Activated CD4-positive, alpha-beta memory T cell treated with anti-CD3 and anti-CD28 coated beads for 36 hours (primary cell): Measurements from ENCODE around the gene NTNG1. TPM values are rescaled to one million over a fixed set of nuclear protein-coding genes. Genes with fewer than 3 reads are reported as not detected.
"Not testable (repeated sequence)": the region's sequence is repeated elsewhere in the genome, so short reads cannot be mapped to it uniquely, and the experiment has no call there.

ENCODE experiments used
- CTCF ChIA-PET: fragments of 350-600 bp; sonication (Branson Sonifier 250); formaldehyde crosslinking; loops from one replicate; lab custom pipeline; 2021; ENCODE audit warnings: antibody characterized with exemption, inconsistent platforms; lab: Charles Lee
- POLR2A ChIA-PET: fragments of 350-600 bp; sonication (Branson Sonifier 250); formaldehyde crosslinking; loops from one replicate; lab custom pipeline; 2021; ENCODE audit warnings: antibody characterized with exemption; lab: Charles Lee
- DNase-seq: peaks from one replicate; pipeline ENCODE4 v3.0.0-alpha.2; 2020
- H3K27ac Mint-ChIP-seq: one replicate; pipeline ENCODE4 v1.8.0; 2021; ENCODE audit warnings: mixed read lengths
- H3K27me3 Mint-ChIP-seq: one replicate; pipeline ENCODE4 v1.8.0; 2021; ENCODE audit warnings: mixed read lengths
- H3K36me3 Mint-ChIP-seq: one replicate; pipeline ENCODE4 v1.8.0; 2021; ENCODE audit warnings: mixed read lengths
- H3K4me1 Mint-ChIP-seq: one replicate; pipeline ENCODE4 v1.8.0; 2021; ENCODE audit warnings: low read depth, mixed read lengths
- H3K4me3 Mint-ChIP-seq: one replicate; pipeline ENCODE4 v1.8.0; 2021; ENCODE audit warnings: mild to moderate bottlenecking, mixed read lengths
- H3K9me3 Mint-ChIP-seq: one replicate; pipeline ENCODE4 v1.8.0; 2021; ENCODE audit warnings: mixed read lengths
- intact Hi-C: fragments of 100-400 bp; cut with micrococcal nuclease; formaldehyde crosslinking; loops from one replicate; pipeline ENCODE4 v1.15.1; 2023
- total RNA-seq, 2 experiments: library from RNA; stranded (reverse); gene quantifications; one replicate each; pipeline ENCODE4 v1.2.3, GENCODE V29; 2021

NTNG1 gene
- total RNA-seq, 2 experiments from 2014 or later, result not detected

DNA sequence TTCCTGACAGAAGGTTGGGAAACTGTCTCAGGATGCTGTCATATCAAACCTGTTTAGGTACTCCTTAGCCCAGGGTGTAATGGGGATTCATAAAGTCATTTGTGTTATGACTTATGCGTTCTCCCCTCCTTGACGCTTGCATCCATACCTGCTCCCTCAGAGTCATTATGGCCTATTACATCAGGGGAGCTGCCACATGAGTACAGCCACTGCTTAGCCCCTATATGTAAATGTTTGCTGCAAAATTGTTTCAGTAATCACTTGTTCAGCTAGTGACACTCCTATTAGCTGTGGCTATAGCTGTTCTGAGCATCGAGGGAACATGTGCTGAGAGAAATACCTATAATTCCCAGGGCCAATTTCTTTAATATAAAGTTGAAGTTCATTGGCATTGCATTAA lies 10.5 kb downstream of the NTNG1 start:
- CTCF ChIA-PET, result interaction anchor here (0.9 kb wide), 1 partner anchor 9 kb away, joined by 3 read pairs; no protein-coding TSS in a partner anchor
- H3K4me3 Mint-ChIP-seq, result no peak overlapping the region
- peaks cover 14% of the 10 kb centered on the region for H3K27me3 Mint-ChIP-seq
- intact Hi-C loops, result no loop called here
- DNase-seq, result no peak
- POLR2A ChIA-PET, result no interaction called here
- no peaks in the 10 kb centered on the region for H3K36me3 Mint-ChIP-seq
- no peaks in the 10 kb centered on the region for H3K4me1 Mint-ChIP-seq
- no peaks in the 10 kb centered on the region for H3K9me3 Mint-ChIP-seq
- no peak overlapping the region for H3K27ac Mint-ChIP-seq

DNA sequence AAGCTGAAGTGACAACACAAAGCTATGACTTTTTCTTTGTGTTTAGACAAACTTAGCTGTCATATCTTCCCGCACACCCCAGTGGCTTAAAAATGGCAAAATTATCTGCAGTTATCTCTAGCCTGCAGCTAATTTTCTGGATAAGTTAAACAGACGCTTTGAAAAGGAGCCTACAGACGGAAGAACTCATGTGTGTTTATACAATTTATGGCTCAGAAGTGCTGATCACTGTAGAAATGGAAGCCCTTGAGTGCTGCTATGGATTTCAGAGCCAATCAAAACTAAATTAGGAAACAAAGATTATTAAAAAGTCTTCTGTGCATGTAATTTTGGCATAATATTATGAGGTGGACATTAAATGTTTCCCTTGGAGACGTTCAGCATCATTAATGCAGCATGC lies 11.6 kb downstream of the NTNG1 start:
- POLR2A ChIA-PET, result no interaction called here
- intact Hi-C loops, result no loop called here
- CTCF ChIA-PET, result no interaction called here
- no peaks in the 10 kb centered on the region for H3K36me3 Mint-ChIP-seq
- no peaks in the 10 kb centered on the region for H3K9me3 Mint-ChIP-seq
- H3K4me3 Mint-ChIP-seq, result no peak overlapping the region
- no peak overlapping the region for H3K27ac Mint-ChIP-seq
- DNase-seq, result no peak
- no peaks in the 10 kb centered on the region for H3K4me1 Mint-ChIP-seq
- H3K27me3 Mint-ChIP-seq, result peaks cover 14% of the 10 kb centered on the region

DNA sequence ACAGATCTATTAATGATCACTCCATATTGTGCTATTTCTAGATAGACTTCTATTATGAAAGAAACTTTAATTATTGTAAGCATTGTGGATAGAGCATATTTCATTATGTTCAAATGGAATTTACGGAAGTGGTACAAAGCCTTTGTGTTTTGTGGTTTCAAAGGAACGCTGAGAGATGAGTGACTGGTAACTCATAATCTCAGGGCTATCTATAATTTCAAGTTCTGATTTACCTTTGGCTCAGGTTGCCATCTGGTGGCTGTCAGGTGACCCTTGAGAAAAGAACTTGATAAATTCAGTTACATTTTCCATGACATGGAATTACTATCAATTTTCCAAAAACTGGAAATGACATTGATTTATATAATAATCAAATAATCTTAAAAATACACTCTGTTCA lies 12.2 kb downstream of the NTNG1 start:
- Mint-ChIP-seq H3K4me3 (no peak overlapping the region), H3K9me3 (no peaks in the 10 kb centered on the region), H3K4me1 (no peaks in the 10 kb centered on the region), H3K36me3 (no peaks in the 10 kb centered on the region), H3K27me3 (peaks cover 10% of the 10 kb centered on the region), H3K27ac (no peak overlapping the region)
- CTCF ChIA-PET, result no interaction called here
- intact Hi-C loops, result no loop called here
- DNase-seq, result no peak
- POLR2A ChIA-PET, result no interaction called here

DNA sequence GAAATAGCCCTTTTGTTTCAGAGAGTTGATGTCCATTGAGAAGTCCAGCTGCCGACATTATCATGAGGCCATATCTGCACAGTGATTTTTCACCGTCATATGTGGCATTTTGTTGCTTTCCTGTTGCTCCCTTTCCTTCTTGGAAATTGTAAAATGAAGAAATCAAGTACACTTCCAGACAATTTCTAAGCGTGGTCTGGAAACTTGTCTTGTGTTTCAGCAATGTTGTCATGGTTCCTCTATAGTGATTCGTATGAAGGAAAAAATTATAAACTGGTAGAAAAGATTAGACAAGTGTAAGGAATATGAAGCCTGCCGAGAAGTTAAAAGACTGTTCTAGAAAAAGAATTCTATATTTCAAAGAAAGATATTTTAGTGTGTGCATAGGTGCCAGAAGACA lies 17.7 kb downstream of the NTNG1 start:
- Mint-ChIP-seq H3K4me1 (no peaks in the 10 kb centered on the region), H3K36me3 (no peaks in the 10 kb centered on the region), H3K4me3 (no peak overlapping the region), H3K9me3 (no peaks in the 10 kb centered on the region), H3K27me3 (peaks cover 14% of the 10 kb centered on the region), H3K27ac (no peak overlapping the region)
- CTCF ChIA-PET, result no interaction called here
- no peak for DNase-seq
- POLR2A ChIA-PET, result no interaction called here
- intact Hi-C loops, result no loop called here

DNA sequence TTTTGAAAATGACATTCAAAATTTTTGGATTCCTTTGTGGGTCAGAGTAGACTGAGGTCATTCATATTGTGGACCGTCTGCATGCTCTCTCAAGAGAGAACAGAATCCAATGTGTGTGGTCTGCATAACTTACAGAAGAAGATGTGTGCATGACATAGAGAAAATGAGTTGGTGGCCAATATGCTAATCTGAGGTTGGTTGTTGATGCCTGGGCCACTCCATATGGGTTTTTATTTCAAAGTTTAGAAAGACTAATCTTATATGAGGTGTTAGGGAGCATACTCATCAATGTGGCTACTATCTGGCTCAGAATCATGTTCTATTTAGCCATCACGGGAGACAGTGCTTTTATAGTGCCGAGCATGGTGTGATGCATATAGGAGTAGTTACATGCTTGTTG lies 18.2 kb downstream of the NTNG1 start:
- no peak overlapping the region for H3K27ac Mint-ChIP-seq
- no peaks in the 10 kb centered on the region for H3K4me1 Mint-ChIP-seq
- H3K36me3 Mint-ChIP-seq, result no peaks in the 10 kb centered on the region
- peaks cover 12% of the 10 kb centered on the region for H3K27me3 Mint-ChIP-seq
- DNase-seq, result no peak
- ChIA-PET POLR2A (no interaction called here), CTCF (no interaction called here)
- intact Hi-C loops, result no loop called here
- H3K4me3 Mint-ChIP-seq, result no peak overlapping the region
- H3K9me3 Mint-ChIP-seq, result peaks cover under 1% of the 10 kb centered on the region

DNA sequence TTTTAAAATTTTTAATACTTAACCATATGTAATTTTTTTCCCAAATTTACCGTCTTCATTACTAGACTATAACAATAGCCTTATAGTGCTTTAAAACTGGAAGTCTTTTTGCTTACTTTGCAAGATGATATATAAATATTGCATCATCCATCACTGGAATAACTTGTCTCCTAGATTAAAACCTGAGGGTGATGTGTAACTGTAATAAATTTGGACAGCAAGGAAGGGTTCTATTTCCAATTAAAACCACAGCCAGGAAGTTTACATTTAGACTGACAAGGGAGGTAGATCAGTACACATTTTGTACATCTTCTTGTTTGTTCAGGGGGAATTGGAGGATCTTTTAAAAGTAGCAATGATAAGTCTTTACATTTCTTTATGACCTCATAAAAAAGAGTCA lies 21.9 kb downstream of the NTNG1 start:
- intact Hi-C loops, result no loop called here
- Mint-ChIP-seq H3K4me1 (no peaks in the 10 kb centered on the region), H3K9me3 (peaks cover 11% of the 10 kb centered on the region), H3K4me3 (no peak overlapping the region), H3K27me3 (peaks cover 10% of the 10 kb centered on the region), H3K36me3 (no peaks in the 10 kb centered on the region), H3K27ac (no peak overlapping the region)
- DNase-seq, result no peak
- POLR2A ChIA-PET, result no interaction called here
- CTCF ChIA-PET, result no interaction called here

DNA sequence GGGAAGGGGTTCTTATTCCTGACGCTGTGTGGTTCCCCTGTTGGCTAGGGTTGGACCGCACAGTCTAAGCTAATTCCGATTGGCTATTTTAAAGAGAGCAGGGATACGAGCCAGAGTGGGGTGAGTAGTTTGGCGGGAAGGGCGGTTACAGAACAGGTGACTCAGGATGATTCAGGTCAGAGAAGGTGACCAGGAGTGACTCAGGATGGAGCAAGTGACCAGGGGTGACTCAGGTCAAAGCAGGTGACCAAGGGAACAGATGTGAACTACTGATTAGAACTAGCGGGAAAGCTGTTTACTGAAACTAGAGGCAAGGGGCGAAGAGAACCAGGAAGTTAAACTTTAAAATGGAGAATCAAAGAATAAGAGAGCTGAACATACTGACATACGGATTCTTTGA lies 24.1 kb downstream of the NTNG1 start:
- H3K4me3 Mint-ChIP-seq, H3K27ac Mint-ChIP-seq, DNase-seq, H3K27me3 Mint-ChIP-seq, intact Hi-C loops, H3K4me1 Mint-ChIP-seq, POLR2A ChIA-PET, H3K36me3 Mint-ChIP-seq: not testable (repeated sequence)
- CTCF ChIA-PET, result interaction anchor here (0.8 kb wide), 1 partner anchor 569 kb away, joined by 3 read pairs; no protein-coding TSS in a partner anchor
- peaks cover 11% of the 10 kb centered on the region for H3K9me3 Mint-ChIP-seq

DNA sequence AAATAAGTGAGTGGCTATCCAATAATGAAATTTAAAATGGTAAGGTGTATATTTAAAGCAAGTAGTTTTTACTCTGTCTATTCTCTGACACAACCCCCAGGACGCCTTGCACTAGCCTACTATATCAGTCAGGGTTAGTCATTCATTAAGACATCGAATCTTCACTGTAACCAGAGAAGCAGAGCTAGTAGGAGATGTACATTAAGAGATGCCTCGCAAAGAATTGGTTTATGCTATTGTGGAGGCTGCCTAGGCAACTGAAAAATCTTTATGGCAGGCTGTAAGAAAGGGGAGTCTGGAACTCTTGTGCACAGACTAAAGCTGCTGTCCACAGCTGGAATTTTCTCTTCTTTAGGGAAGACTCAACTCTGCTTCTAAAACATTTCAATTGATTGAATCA lies 28.8 kb downstream of the NTNG1 start:
- H3K4me3 Mint-ChIP-seq, result no peak overlapping the region
- ChIA-PET POLR2A (no interaction called here), CTCF (no interaction called here)
- no peaks in the 10 kb centered on the region for H3K4me1 Mint-ChIP-seq
- H3K9me3 Mint-ChIP-seq, result peaks cover 4% of the 10 kb centered on the region
- H3K27me3 Mint-ChIP-seq, result peaks cover 1% of the 10 kb centered on the region
- intact Hi-C loops, result no loop called here
- H3K36me3 Mint-ChIP-seq, result no peaks in the 10 kb centered on the region
- no peak overlapping the region for H3K27ac Mint-ChIP-seq
- no peak for DNase-seq

DNA sequence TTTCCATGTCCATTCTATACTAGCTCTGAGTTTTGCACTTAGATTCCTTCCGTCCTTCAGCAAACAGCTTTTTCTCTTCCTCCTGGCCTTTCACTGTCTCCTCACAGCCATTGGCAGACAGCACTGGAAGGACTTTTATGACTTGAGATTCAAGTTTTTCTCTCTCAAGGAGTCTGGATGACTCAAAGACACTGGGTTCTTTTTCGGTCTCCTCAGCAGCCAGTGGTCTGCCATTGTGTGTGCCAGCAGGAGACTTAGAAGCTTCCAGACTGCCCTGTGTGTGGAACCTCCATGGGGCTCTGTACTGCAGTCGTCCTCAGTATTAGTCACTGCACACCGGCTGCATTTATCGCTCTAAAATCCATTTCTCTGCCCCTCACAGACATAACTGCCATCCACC lies 30.5 kb downstream of the NTNG1 start:
- H3K9me3 Mint-ChIP-seq, result no peaks in the 10 kb centered on the region
- H3K36me3 Mint-ChIP-seq, result no peaks in the 10 kb centered on the region
- H3K27me3 Mint-ChIP-seq, result peaks cover 1% of the 10 kb centered on the region
- ChIA-PET CTCF (no interaction called here), POLR2A (no interaction called here)
- no peak overlapping the region for H3K4me3 Mint-ChIP-seq
- no peak for DNase-seq
- no peak overlapping the region for H3K27ac Mint-ChIP-seq
- intact Hi-C loops, result no loop called here
- no peaks in the 10 kb centered on the region for H3K4me1 Mint-ChIP-seq

DNA sequence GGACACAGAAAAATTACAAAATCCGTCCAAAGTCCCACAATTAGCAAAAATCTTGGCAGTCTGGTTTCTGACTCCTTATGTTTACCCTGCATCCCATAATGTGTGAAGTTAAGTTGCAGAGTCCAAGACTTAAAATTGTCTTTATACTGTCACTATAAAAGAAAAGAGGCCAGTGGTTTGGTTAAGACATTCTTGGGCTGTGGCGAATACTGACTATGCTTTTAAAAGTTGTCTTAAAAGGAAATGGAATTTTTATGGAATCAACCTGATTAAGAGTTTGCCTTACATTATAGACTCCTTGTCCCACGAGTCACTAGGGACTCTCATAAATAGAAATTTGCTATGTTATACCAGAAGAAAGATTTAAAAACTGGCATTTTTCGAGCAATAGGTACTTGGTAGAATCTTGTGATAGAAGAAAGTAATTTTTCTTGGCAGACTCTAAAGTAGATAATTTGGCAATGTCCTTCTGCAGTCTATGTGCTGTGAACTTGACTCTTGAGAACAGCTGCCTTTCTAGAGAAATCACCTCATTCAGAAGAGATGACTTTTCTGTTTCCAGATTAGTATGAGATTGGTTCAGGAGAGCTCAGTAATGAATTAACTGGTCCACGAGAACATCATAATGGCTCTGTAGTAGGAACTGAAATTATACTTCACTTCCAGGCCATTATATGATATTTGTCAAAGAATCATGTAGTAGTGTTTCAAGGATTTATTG lies 31.8 kb downstream of the NTNG1 start:
- CTCF ChIA-PET, result no interaction called here
- H3K4me3 Mint-ChIP-seq, result no peak overlapping the region
- H3K27ac Mint-ChIP-seq, result no peak overlapping the region
- no peaks in the 10 kb centered on the region for H3K9me3 Mint-ChIP-seq
- no peaks in the 10 kb centered on the region for H3K4me1 Mint-ChIP-seq
- no peak for DNase-seq
- POLR2A ChIA-PET, result no interaction called here
- intact Hi-C loops, result no loop called here
- peaks cover 1% of the 10 kb centered on the region for H3K27me3 Mint-ChIP-seq
- no peaks in the 10 kb centered on the region for H3K36me3 Mint-ChIP-seq

DNA sequence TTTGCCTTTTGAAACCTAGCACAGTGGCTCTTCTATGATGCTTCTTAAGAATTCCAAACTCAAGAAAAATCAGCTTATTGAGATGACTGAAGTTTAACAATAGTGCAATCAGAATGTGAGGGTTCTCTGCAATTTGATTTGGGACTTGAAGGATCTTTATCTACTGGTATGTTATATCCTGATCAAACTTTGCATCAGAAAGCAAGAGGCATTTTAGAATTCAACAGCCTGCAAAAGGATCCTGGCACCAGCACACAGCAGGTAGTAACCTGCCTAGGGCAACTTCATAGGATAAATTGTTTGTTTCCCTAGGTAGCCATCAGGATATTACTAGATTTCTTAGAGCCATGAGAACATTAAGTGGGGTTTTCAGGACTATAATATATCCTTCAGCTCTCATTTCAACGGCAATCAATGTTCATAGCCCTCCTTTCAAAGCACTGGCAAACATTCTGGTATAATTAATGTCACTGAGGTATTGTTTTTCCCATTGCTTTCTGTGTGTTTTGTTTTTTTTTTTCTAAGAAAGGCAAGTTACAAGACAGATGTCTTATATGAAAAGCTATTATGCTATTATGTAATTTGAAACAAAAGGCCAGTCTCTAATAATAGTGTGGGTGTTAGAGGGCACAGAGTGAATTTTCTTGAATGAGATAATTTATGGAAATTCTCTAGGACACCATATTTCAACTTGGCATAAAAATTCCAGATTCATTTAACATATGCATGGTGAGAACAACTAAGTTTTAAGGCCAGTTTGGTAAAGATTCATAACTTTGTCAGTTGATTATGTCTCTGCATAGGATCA lies 34.5 kb downstream of the NTNG1 start:
- ChIA-PET POLR2A (no interaction called here), CTCF (no interaction called here)
- Mint-ChIP-seq H3K4me1 (no peaks in the 10 kb centered on the region), H3K36me3 (no peaks in the 10 kb centered on the region), H3K9me3 (no peaks in the 10 kb centered on the region), H3K27me3 (no peaks in the 10 kb centered on the region), H3K27ac (no peak overlapping the region), H3K4me3 (no peak overlapping the region)
- intact Hi-C loops, result no loop called here
- DNase-seq, result no peak

DNA sequence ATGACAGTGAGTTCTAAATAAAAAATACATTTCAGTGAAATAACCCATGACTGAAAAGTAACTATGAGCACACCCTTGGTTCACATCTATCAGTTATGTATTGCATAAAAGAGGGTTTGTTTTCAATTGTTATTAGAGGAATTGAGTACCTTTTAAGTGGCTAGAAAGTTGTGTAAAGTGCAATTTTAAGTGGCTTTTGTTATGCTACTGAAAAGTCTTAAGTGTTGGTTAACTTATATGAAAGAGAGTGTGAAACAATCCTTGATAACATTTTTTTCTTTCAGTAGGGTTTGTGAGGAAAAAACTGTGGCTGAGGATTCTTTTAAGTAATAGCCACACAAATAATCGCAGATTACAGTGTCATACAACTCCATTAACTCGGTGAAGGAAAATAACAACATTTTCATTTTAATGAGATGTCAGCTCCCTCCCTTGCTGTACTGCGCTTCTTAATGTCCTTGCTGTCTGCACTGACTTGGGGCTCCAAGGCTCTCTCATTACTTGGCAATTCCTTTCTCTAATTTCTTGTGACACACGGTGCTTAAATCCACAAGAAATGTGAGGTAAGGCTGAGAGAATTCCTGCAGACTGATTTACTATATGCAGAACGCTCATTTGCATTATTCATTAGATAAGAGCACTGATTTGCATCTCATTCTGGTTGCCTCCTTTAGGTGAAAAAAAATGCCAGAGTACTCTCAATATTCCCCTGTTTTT lies 40.6 kb downstream of the NTNG1 start:
- H3K27ac Mint-ChIP-seq, result no peak overlapping the region
- intact Hi-C loops, result no loop called here
- DNase-seq, result no peak
- no peak overlapping the region for H3K4me3 Mint-ChIP-seq
- H3K9me3 Mint-ChIP-seq, result no peaks in the 10 kb centered on the region
- no peaks in the 10 kb centered on the region for H3K4me1 Mint-ChIP-seq
- H3K27me3 Mint-ChIP-seq, result peaks cover 2% of the 10 kb centered on the region
- H3K36me3 Mint-ChIP-seq, result no peaks in the 10 kb centered on the region
- POLR2A ChIA-PET, result no interaction called here
- CTCF ChIA-PET, result no interaction called here
